GM13976 (cell line): ENCODE measurements around the gene IFITM5.

Source experiments
- DNase-seq: peaks from one replicate; pipeline ENCODE4 v3.0.0; 2012; ENCODE audit warnings: low spot score
- CTCF ChIP-seq: IDR thresholded peaks from 2 replicates; pipeline ENCODE4 v1.5.1; 2012; ENCODE audit warnings: borderline replicate concordance, mild to moderate bottlenecking; ENCODE audit not compliant: insufficient read depth; ENCODE audit errors: extremely low read depth, missing control alignments, control extremely low read depth
- in situ Hi-C: fragments of 300-500 bp; cut with MboI; formaldehyde crosslinking; loops from one replicate; pipeline ENCODE4 v1.12.0; 2022; ENCODE audit warnings: low sequenced_read_pairs, mixed read lengths, inconsistent platforms; ENCODE audit not compliant: unreplicated experiment

IFITM5 gene

GRCh38 chr11:267491-267994, 31.8 kb downstream of the IFITM5 start:
- in situ Hi-C loops = no loop called here
- DNase-seq = peak; percentile 74
- TF ChIP-seq CTCF = no peak

- DNase-seq = no peak
- no peak for TF ChIP-seq CTCF
- in situ Hi-C loops = no loop called here
Observed at GRCh38 chr11:266676-267439, 32.5 kb downstream of the IFITM5 start.

GRCh38 chr11:261624-262023, 37.7 kb downstream of the IFITM5 start:
- no peak for DNase-seq
- in situ Hi-C loops = no loop called here
- TF ChIP-seq CTCF = no peak

- in situ Hi-C loops = no loop called here
Observed at GRCh38 chr11:259413-259812, 39.9 kb downstream of the IFITM5 start.

GRCh38 chr11:257766-258493, 41.4 kb downstream of the IFITM5 start:
- peak; percentile 40 for TF ChIP-seq CTCF
- in situ Hi-C loops = no loop called here
- no peak for DNase-seq

More at GRCh38 chr11:259413-259812, 39.9 kb downstream of the IFITM5 start:
- no peak for DNase-seq
- TF ChIP-seq CTCF = no peak

GRCh38 chr11:256952-257737, 42.2 kb downstream of the IFITM5 start:
- no peak for TF ChIP-seq CTCF
- in situ Hi-C loops = no loop called here
- DNase-seq = peak; percentile 64
